Pulmonary artery endothelial cell (primary cell): ENCODE measurements around the gene INPP5A. TPM values are rescaled to one million over a fixed set of nuclear protein-coding genes. Genes with fewer than 3 reads are reported as not detected.
"Not testable (repeated sequence)": the region's sequence is repeated elsewhere in the genome, so short reads cannot be mapped to it uniquely, and the experiment has no call there.

Experiments
- DNase-seq: peaks from one replicate; pipeline ENCODE4 v3.0.0-alpha.2; 2011; ENCODE audit warnings: low read depth, low spot score
- total RNA-seq: library from RNA; depleted of rRNA; stranded (reverse); fragments of >200 nt; gene quantifications from 2 replicates; pipeline ENCODE4 v1.2.3, GENCODE V29; 2014

The INPP5A gene
- total RNA-seq, 1 donor from 2014 or later: 25.4 TPM

DNA sequence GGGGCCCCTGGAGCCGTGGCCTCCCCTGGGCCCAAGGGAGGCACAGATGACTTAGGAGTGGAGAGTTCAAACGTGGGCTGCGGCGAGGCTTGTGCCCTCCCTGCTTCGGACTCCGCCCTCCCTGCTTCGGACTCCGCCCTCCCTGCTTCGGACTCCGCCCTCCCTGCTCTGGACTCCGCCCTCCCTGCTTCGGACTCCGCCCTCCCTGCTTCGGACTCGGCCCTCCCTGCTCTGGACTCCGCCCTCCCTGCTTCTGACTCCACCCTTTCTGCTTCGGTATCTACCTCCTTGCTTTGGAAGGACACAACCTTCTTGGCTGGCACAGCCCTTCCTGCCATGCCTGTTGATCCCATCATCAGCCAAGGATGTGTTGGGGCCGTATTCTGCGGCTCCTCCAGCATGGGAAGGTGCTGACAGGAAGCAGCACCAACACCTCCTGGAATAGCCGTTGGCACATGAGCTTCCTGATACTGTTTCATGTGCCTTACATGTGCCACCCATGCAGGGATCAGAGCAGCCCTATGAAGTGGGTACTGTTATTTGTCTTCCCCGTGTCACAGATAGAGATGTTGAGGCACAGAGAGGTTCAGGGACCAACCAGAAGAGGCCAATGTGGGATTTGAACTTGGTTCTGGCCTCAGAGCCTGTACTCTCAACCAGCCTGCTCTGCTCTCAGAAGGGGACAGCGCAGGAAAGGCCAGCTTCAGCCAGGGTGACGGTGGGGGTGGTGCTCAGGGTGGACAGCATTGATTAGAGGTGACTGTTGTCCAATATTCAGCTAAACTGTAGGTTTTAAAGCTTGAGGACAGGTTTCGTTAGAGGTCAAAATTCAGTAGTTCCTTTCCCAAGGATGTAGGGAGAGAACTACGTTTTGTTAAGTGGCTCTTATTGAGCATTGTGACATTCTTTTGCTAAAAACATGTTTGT, 133.9 kb downstream of the INPP5A start:
- no peak for DNase-seq

DNA sequence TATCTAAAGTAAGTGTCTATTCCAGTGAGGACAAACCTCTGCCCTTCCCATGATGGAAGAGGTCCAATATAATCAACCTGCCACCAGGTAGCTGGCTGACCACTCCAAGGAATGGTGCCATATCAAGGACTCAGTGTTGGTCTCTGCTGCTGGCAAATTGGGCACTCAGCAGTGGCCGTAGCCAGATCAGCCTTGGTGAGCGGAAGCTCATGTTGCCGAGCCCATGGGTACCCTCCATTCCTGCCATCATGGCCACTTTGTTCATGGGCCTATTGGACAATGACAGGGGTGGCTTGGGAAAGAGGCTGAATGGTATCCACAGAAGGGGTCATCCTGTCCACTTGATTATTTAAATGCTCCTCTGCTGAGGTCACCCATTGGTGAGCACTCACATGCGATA, 136.2 kb downstream of the INPP5A start:
- DNase-seq: not testable (repeated sequence)

GRCh38 chr10:132674311-132674710, 136.7 kb downstream of the INPP5A start:
- DNase-seq: no peak

- DNase-seq: no peak
These were observed 137.6 kb downstream of the INPP5A start for GRCh38 chr10:132675031-132675740.

DNA sequence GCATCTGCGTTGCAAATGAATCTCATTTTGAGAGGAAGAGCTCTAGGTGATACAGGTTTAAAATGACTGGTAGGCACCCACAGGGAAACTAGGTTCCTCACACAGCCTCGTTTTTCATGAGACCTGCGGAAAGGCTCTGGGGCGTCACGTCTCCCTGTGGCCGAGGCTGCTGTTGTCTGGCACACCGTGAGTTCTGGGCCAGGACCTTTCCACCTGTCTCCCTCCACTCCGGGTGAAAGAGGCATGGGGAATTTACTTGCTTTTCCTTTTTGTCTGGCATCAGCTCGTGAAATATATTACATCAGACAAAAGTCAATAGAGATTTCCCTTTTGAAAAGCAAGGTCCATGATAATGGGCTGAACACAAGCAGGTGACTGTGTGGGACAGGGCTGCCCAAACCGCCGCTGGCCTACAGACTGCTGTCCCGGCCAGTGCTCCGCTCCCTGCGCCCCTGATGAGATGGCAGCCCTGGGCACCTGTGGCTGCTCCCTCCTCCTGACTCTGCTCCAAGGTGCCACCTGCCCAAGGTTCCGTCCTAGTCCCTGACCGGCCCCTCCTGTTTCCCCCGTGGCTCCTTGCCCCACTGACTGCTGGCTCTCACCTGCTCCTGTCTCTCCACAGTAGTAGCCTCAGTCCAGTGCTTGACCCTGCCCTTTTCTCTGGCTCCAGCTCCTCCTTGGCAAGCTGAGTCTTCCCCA, 138.8 kb downstream of the INPP5A start:
- no peak for DNase-seq

- no peak for DNase-seq
These were observed 139.5 kb downstream of the INPP5A start for GRCh38 chr10:132677096-132677472.

DNA sequence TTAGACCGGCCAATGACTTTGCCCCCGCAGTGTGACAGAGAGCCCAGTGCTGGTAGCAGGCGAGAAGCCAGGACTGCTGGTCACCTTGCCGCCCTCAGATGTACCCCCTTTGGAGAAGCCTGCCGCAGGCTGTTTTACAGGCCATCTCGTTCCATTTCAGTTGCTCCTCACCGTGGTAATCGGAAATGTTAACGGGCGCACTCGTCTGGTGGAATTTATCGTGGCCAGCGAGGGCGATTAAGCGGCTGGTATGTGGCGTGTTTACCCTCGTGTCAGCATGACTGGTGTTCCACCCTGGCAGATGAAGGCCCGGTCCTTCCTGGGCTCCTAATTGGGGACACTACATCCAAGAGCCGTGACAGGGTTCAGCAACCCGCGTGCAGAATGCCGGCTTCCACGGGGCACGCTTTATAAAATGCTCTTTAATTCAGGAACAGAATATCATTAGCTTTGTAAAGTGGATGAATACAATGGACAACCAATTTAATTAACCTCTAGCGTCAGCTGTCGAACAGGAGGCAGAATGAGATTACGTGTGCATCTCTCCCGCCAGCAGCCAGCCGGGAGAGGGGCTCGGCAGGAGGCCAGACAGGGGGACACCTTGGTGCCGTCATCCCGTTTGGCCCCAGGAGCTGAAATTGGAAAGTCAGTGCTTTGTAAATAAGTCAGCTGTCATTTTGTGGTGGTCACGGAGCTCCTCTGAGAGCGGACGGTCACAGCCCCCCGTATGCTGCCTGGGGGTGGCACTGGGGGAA, 140.1 kb downstream of the INPP5A start:
- DNase-seq: no peak

- no peak for DNase-seq
These were observed 141.0 kb downstream of the INPP5A start for GRCh38 chr10:132678436-132679216.

DNA sequence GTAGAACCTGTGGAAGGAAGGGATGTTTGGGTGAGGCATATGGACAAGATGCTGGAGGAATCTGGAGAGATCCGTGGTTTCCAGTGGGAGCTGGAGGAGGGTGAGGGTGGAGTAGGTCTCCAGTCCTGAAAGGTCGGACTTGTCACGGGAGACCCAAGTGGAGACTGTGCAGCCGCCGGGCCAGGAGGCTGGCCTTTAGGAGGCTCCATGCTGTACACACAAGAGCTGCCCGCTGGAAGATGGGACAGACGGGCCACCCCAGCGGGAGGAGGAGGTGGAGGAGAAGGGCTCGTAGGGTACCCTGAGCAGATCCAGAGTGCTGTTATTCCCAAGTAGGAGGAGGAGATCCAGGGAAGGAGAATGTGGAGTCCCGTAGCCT, 141.6 kb downstream of the INPP5A start:
- no peak for DNase-seq

- no peak for DNase-seq
These were observed 142.1 kb downstream of the INPP5A start for GRCh38 chr10:132679640-132680039.

DNA sequence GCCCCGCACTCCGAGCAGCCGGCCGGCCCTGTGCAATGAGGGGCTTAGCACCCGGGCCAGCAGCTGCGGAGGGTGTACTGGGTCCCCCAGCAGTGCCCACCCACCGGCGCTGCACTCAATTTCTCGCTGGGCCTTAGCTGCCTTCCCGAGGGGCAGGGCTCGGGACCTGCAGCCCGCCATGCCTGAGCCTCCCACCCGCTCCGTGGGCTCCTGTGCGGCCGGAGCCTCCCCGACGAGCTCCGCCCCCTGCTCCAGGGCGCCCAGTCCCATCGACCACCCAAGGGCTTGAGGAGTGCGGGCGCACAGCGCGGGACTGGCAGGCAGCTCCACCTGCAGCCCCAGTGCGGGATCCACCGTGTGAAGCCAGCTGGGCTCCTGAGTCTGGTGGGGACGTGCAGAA, 143.2 kb downstream of the INPP5A start:
- not testable (repeated sequence) for DNase-seq

GRCh38 chr10:132681858-132682755, 144.5 kb downstream of the INPP5A start:
- DNase-seq: no peak

- DNase-seq: no peak
These were observed 146.7 kb downstream of the INPP5A start for GRCh38 chr10:132684164-132684891.

DNA sequence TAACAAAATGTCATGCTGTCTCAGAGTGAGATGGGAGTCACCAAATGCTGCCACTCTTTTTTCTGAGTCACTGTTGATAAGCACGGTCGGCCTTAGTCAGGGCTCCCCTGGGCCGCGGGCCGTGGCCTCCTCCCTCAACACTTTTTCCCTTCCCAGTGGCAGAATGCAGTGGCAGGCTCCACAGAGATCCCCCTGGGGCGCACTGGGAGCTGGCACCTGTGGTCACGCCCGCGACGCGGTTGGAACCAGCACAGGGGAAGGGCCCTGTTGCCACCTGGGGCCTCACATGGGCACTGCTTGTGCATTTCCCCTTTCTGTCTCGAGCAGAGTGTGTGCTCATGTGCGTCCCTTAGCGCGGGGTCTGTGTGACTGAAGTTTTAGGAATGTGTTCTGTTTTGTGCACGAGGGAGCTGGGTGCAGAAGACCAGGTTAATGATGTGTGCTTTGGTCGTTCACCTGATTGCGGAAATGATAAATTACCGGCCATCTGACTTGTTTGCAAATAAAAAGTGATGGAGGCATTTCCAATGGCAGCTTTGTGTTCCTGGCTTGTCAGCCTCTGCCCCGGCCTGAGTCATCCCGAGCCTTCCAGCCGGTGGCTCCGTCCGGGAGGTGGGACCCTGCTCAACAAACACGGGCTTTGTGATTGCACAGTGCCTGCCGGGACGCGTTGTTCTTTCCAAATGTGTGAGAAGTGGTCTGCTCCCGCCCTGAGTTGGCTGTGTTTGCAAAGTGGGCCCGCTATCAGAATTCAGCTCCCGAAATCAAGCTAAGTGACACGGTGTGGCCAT, 147.7 kb downstream of the INPP5A start:
- no peak for DNase-seq

GRCh38 chr10:132685921-132686680, 148.5 kb downstream of the INPP5A start:
- no peak for DNase-seq

GRCh38 chr10:132687181-132687892, 149.8 kb downstream of the INPP5A start:
- DNase-seq: no peak
